ENCODE measurements around the gene ATXN7L3B.

GRCh38 chr12:74488134-74488533, 49.5 kb upstream of the ATXN7L3B start:
- TF ChIP-seq CTCF (IDR thresholded peaks at IDR 0.05; ENCODE audit: extremely low read depth in 1 of 2, insufficient read depth in 1 of 2, low read depth in 1 of 2, low read length in 2 of 2) (no peak), EZH2 (IDR thresholded peaks at IDR 0.05; ENCODE audit: borderline replicate concordance, low read depth, low read length, severe bottlenecking) (no peak), POLR2A (IDR thresholded peaks at IDR 0.05; ENCODE audit: low read depth, low read length) (no peak), MYC (IDR thresholded peaks at IDR 0.05; ENCODE audit: low read depth, low read length) (no peak), JUN (IDR thresholded peaks at IDR 0.05; ENCODE audit: borderline replicate concordance, insufficient read depth, insufficient read length, low read depth) (no peak), POLR2AphosphoS5 (IDR thresholded peaks at IDR 0.05; ENCODE audit: insufficient read depth, low read depth, low read length) (no peak), MAX (IDR thresholded peaks at IDR 0.05; ENCODE audit: insufficient read depth, insufficient read length) (no peak), FOS (IDR thresholded peaks at IDR 0.05; ENCODE audit: borderline replicate concordance, insufficient read depth, low read length) (no peak)

Measured in endothelial cell of umbilical vein (primary cell).